ENCODE measurements around the gene ARHGAP8.
"Not testable (repeated sequence)": the region's sequence is repeated elsewhere in the genome, so short reads cannot be mapped to it uniquely, and the experiment has no call there.

- not testable (repeated sequence) for TF ChIP-seq POLR2A (IDR thresholded peaks at IDR 0.05; ENCODE audit: low read depth, low read length); TAF1 (IDR thresholded peaks at IDR 0.05; ENCODE audit: borderline replicate concordance, low read depth, low read length); POLR2AphosphoS5 (IDR thresholded peaks at IDR 0.05; ENCODE audit: low read depth, low read length)
These were observed 47.7 kb downstream of the ARHGAP8 start for GRCh38 chr22:44799946-44800634.

All from GM12892 (cell line).